Measurements from ENCODE around the gene ZNF264.
"Not testable (repeated sequence)": the region's sequence is repeated elsewhere in the genome, so short reads cannot be mapped to it uniquely, and the experiment has no call there.

Gene ZNF264

DNA sequence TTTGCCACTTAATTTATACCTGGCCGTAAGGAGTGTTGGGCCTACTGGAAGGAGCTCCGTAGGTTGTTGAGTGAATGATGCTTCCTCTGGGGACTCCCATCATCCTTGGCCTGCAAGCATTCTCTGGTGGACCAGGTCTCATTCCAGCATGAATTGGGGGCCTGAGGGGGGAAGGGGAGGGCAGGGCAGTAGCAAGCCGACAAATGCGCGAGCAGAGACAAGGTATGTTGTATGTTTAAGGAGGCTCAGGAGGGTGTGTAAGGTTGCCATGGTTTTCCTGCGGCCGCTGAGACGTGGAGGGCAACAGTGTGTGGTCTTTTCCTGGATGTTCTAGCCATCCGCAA, 749 bp downstream of the ZNF264 start:
- H3K4me1 ChIP-seq (ENCODE audit: low read depth, poor library complexity, severe bottlenecking), result no peaks in the 10 kb centered on the region
- no peaks in the 10 kb centered on the region for H3K27me3 ChIP-seq (ENCODE audit: insufficient read depth, low read depth)
- H4K20me1 ChIP-seq (ENCODE audit: insufficient read depth), result no peaks in the 10 kb centered on the region
- H3K27ac ChIP-seq, result no peak overlapping the region
- H3K9ac ChIP-seq, result no peak overlapping the region
- H3K4me2 ChIP-seq, result peak overlapping the region; percentile 42; the same call in 1 of the 2 replicates
- peak overlapping the region; percentile 92 for H2AFZ ChIP-seq (ENCODE audit: low read depth)
- H3K36me3 ChIP-seq (ENCODE audit: insufficient read depth), result no peaks in the 10 kb centered on the region
- no peaks in the 10 kb centered on the region for H3K79me2 ChIP-seq (ENCODE audit: insufficient read depth, low read depth)
- no peak for TF ChIP-seq CTCF (conservative IDR thresholded peaks at IDR 0.05; ENCODE audit: low read depth, low read length)
- no peak overlapping the region for H3K4me3 ChIP-seq (IDR thresholded peaks at IDR 0.05; ENCODE audit: insufficient read depth, low read depth, low read length)

DNA sequence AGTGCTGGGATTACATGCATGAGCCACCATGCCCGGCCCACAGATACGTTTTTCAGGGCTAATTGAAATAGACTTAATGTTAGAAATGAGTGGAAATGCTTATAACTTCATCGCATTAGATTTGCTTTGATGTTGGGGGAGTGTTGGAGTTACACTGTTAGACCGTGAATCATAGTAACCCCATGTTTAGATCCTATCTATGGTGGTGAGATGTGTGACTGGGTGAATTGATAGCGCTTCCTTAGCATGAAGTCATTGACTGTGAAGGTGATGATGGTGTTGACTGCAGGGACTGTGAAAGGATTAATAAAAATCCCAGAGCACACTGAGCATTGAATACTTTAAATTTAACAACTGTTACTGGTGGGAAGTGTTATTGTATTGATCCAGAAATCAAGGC, 1.7 kb downstream of the ZNF264 start:
- Histone ChIP-seq H3K4me1 (ENCODE audit: low read depth, poor library complexity, severe bottlenecking) (no peaks in the 10 kb centered on the region), H4K20me1 (ENCODE audit: insufficient read depth) (no peaks in the 10 kb centered on the region), H3K9ac (no peak overlapping the region), H3K36me3 (ENCODE audit: insufficient read depth) (no peaks in the 10 kb centered on the region), H3K4me3 (IDR thresholded peaks at IDR 0.05; ENCODE audit: insufficient read depth, low read depth, low read length) (no peak overlapping the region), H3K4me2 (no peak overlapping the region), H2AFZ (ENCODE audit: low read depth) (no peak overlapping the region), H3K27me3 (ENCODE audit: insufficient read depth, low read depth) (no peaks in the 10 kb centered on the region), H3K27ac (no peak overlapping the region), H3K79me2 (ENCODE audit: insufficient read depth, low read depth) (no peaks in the 10 kb centered on the region)
- no peak for TF ChIP-seq CTCF (conservative IDR thresholded peaks at IDR 0.05; ENCODE audit: low read depth, low read length)

DNA sequence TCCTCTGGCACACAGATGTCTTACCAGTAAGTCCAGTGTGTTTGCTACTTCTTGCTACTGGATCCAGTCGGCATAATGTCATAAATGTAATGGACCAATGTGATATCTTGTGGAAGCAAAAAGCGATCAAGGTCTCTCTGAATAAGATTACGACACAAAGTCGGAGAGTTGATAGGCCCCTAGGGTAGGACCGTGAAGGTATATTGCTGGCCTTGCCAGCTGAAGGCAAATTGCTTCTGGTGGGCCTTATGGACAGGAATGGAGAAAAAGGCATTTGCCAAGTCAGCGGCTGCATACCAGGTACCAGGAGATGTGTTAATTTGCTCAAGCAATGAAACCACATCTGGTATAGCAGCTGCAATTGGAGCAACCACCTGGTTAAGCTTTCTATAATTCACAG, 6.6 kb downstream of the ZNF264 start:
- H3K9ac ChIP-seq; H3K27ac ChIP-seq; H2AFZ ChIP-seq (ENCODE audit: low read depth); H4K20me1 ChIP-seq (ENCODE audit: insufficient read depth); H3K27me3 ChIP-seq (ENCODE audit: insufficient read depth, low read depth); H3K4me1 ChIP-seq (ENCODE audit: low read depth, poor library complexity, severe bottlenecking); H3K4me3 ChIP-seq (IDR thresholded peaks at IDR 0.05; ENCODE audit: insufficient read depth, low read depth, low read length); H3K36me3 ChIP-seq (ENCODE audit: insufficient read depth); H3K4me2 ChIP-seq; H3K79me2 ChIP-seq (ENCODE audit: insufficient read depth, low read depth): not testable (repeated sequence)

GRCh38 chr19:57202160-57202559, 10.9 kb downstream of the ZNF264 start:
- H3K27me3 ChIP-seq (ENCODE audit: insufficient read depth, low read depth), result no peaks in the 10 kb centered on the region
- H3K4me1 ChIP-seq (ENCODE audit: low read depth, poor library complexity, severe bottlenecking), result no peaks in the 10 kb centered on the region
- no peak overlapping the region for H3K9ac ChIP-seq
- no peaks in the 10 kb centered on the region; the same call in 1 of the 2 replicates for H3K36me3 ChIP-seq (ENCODE audit: insufficient read depth)
- TF ChIP-seq CTCF (conservative IDR thresholded peaks at IDR 0.05; ENCODE audit: low read depth, low read length), result no peak
- H2AFZ ChIP-seq (ENCODE audit: low read depth), result no peak overlapping the region
- no peaks in the 10 kb centered on the region for H3K79me2 ChIP-seq (ENCODE audit: insufficient read depth, low read depth)
- H4K20me1 ChIP-seq (ENCODE audit: insufficient read depth), result no peaks in the 10 kb centered on the region
- H3K4me2 ChIP-seq, result no peak overlapping the region
- no peak overlapping the region for H3K4me3 ChIP-seq (IDR thresholded peaks at IDR 0.05; ENCODE audit: insufficient read depth, low read depth, low read length)
- H3K27ac ChIP-seq, result no peak overlapping the region

GRCh38 chr19:57210381-57210780, 19.1 kb downstream of the ZNF264 start:
- no peak overlapping the region for H3K4me2 ChIP-seq
- H3K27ac ChIP-seq, result no peak overlapping the region
- no peak overlapping the region for H3K9ac ChIP-seq
- no peaks in the 10 kb centered on the region for H4K20me1 ChIP-seq (ENCODE audit: insufficient read depth)
- H3K4me1 ChIP-seq (ENCODE audit: low read depth, poor library complexity, severe bottlenecking), result no peaks in the 10 kb centered on the region
- H3K79me2 ChIP-seq (ENCODE audit: insufficient read depth, low read depth), result no peaks in the 10 kb centered on the region
- no peaks in the 10 kb centered on the region; the same call in 1 of the 2 replicates for H3K36me3 ChIP-seq (ENCODE audit: insufficient read depth)
- H3K4me3 ChIP-seq (IDR thresholded peaks at IDR 0.05; ENCODE audit: insufficient read depth, low read depth, low read length), result no peak overlapping the region
- H2AFZ ChIP-seq (ENCODE audit: low read depth), result no peak overlapping the region
- TF ChIP-seq CTCF (conservative IDR thresholded peaks at IDR 0.05; ENCODE audit: low read depth, low read length), result no peak
- no peaks in the 10 kb centered on the region for H3K27me3 ChIP-seq (ENCODE audit: insufficient read depth, low read depth)
